Ammon's horn (tissue), 1 donor: ENCODE results near the gene SNX11.
A peak's percentile ranks its signal among the peaks of the same experiment; 100 is the strongest.

Source experiments
- DNase-seq: peaks from one replicate; pipeline ENCODE4 v3.0.0-alpha.2; 2016; ENCODE audit warnings: low spot score

Gene SNX11

GRCh38 chr17:48095611-48096010 lies 12.0 kb upstream of the SNX11 start:
- no peak for DNase-seq

- no peak for DNase-seq
Measured at GRCh38 chr17:48100160-48100559, 7.4 kb upstream of the SNX11 start.

DNA sequence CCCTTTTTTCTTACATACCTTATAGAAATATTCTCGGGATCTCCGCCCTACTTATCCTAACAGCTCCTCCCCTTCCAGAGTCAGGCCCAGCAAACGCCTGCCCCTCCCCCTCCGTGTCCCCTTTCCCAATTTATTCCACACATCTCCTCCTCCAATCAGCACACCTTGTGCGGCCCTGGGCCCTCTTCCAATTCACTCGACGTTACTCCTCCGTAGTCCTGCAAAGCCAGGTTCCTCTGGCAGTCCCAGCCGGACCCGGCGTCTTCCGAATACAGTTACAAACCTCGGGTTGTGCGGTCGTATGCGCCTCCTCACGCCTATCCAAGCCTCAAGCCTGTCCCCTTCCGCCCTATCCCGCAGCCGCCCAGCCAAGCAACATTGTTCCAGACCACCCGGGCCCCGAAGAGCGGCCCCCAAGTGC lies 7.0 kb upstream of the SNX11 start:
- peak; percentile 36 for DNase-seq

- DNase-seq = peak; percentile 96
Measured at GRCh38 chr17:48101012-48101720, 6.4 kb upstream of the SNX11 start, which contains the start of gene CBX1. Gene CBX1 (minus strand): TSS chr17:48101478. CDS start chr17:48077004, 24,474 bp downstream.

DNA sequence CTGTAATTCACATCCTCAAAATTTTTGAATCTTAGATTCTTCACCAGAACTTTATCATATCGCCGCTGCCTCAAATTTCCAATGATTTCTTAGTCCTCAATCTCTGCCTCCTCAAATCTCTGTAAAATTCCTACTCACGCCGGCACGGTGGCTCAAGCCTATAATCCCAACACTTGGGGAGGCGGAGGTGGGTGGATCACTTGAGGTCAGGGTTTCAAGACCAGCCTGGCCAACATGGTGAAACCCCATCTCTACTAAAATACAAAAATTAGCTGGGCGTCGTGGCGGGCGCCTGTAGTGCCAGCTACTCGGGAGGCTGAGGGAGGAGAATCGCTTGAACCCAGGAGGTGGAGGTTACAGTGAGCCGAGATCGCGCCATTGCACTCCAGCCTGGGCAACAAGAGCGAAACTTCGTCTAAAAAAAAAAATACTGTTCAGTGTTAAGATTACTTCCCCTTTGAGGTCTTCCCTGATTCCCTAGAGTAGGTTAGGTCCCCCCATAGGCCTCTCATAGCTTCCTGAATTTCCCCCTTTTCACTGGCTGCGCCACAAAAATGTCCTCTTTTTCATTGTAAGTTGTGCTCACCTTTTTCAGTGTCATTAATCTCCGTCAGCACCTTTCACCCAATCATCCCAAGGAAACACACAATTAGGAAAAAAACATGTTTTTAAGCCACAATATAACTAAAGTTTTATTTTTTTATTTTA lies 5.4 kb upstream of the SNX11 start:
- no peak for DNase-seq

DNA sequence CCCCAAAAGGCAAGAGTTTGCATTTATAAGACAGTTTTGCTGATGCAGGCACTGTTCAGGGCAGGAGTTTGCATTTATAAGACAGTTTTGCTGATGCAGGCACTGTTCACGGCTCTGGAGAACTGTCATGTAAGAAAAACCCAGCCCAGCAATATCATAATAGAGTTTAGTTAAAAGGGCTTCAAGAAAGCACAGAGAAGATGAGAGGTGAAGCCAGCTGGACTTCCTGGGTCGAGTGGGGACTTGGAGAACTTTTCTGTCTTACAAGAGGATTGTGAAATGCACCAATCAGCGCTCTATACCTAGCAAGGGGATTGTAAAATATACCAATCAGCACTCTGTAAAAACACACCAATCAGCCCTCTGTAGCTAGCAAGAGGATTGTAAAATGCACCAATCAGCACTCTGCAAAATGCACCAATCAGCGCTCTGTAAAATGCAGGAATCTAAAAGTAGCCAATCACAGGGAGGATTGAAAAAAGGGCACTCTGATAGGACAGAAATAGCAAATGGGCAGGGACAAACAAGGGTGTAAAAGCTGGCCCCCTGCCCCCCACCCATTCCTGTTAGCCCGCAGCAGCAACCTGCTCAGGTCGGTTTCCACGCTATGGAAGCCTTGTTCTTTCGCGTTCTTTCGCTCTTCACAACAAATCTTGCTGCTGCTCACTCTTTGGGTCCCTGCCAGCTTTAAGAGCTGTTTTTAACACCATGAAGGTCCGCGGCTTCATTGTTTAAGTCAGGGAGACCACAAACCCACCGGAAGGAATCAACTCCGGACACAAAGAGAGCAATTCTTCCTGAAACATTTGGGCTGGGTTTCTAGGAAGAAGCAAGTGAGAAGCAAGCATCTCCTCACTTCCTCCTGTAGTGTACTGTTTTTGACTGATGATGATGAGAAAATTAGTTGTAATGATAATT lies 4.5 kb upstream of the SNX11 start:
- DNase-seq = peak; percentile 37

- DNase-seq = no peak
Measured at GRCh38 chr17:48104440-48104839, 3.1 kb upstream of the SNX11 start.

DNA sequence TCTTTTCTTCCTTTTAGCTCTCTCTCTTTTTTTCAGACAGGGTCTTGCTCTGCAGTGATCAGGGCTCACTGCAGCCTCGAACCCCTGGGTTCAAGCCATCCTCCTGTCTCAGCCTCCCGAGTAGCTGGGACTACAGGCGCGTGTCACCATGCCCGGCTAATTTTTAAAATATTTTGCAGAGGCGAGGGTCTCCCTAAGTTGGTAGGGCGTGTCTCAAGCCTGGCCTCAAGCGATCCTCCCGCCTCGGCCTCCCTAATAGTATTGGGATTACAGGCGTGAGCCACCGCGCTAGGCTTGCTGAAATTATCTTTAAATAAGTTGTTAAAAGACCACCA lies 797 bp upstream of the SNX11 start:
- no peak for DNase-seq

DNA sequence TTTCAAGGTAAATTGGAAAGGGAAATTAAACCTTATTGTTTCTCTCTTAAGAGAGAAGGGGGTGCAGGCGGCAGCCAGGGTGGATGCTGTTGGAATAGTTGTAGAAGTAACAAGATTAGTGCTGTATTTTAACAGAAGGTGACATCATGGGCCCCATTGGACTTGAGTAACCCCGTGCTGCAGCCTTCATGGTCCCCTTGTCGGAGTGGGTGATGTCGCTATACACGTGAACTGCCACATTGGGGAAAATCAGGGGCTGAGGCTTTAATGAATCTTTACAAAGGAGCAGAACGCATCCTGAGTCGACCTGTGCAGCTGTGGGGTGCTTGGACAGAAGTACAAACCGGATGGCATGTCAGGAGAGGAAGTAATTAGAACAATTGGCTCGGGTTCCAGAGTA lies 3.2 kb downstream of the SNX11 start:
- no peak for DNase-seq

DNA sequence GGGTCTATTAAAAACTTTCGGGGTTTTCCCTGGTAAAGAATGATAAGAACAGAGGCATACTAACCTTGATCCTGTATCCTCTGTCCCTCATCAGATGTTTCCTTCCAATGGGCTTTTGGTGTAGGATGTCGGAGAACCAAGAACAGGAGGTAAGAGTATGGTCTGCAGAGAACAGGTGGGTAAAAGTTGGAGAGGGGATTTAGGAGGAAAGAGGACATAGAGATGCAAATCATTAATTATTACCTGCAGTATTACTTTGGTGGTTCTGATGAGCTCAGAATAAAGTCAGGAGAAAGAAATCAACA lies 4.3 kb downstream of the SNX11 start:
- no peak for DNase-seq

- DNase-seq = peak; percentile 65
Measured at GRCh38 chr17:48113201-48113676, 5.7 kb downstream of the SNX11 start.

- DNase-seq = peak; percentile 80
Measured at GRCh38 chr17:48121923-48122664, 14.5 kb downstream of the SNX11 start.

DNA sequence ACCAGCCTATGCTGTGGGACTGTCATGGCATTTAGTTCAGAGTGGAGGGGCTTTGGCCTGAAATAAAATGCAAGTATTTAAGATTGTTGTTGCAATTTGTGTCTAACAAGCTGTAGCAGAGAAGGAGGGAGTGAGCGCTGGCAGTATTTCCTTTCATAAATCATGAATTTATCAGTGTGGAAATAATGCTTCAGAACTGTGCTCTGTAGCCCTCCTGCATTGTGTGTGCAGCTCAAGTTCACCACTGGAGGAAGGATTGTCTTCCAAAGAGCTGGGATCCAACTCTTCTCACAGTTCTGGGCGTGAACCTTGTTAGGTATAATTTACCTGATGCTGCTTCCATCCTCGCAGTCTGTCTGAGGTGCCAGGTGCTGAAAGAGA lies 15.1 kb downstream of the SNX11 start:
- DNase-seq = no peak

DNA sequence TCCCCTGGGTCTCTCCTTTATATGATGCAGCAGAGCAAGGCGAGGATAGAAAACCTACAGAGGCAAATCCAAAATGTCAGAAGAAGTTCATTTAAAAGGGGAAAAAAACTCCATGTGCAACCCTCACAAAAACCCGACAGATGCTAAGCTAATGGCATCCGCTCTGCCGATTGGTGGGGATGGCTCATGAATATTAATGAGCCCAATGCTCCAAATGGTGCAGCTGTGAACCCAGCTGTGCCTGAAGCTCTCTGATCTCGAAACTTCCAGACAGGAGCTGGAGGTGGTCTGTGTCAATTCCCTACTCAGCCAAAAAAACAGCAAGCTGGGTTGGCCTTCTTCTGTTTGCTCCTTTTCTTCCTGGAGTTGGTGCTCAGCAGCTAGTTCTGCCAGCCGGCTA lies 15.5 kb downstream of the SNX11 start:
- DNase-seq = peak; percentile 87

DNA sequence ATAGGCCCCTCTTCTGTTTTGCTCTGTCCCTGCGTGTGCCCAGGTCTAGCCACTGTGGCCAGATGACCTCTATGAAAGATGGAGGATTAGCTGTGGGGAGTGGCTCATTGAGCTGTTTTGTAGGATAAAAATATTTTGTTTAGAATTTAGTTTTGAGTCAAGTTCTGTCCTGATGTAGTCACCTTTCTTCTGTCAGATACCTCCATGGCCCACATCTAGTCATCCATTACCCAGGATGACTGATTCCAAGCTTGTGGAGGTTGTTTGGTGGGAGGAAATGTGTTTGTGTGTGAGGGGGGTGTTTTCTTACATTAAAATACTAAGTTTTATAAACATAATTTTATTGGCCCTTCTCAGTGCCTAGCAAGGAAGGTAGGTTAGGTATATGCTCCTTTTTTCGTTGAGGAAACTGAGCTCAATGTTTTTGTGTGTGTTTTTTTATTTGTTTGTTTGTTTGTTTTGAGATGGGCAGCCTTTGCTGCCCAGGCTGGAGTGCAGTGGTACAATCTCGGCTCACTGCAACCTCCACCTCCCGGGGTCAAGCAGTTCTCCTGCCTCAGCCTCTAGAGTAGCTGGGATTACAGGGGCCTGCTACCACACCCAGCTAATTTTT lies 16.3 kb downstream of the SNX11 start:
- no peak for DNase-seq

DNA sequence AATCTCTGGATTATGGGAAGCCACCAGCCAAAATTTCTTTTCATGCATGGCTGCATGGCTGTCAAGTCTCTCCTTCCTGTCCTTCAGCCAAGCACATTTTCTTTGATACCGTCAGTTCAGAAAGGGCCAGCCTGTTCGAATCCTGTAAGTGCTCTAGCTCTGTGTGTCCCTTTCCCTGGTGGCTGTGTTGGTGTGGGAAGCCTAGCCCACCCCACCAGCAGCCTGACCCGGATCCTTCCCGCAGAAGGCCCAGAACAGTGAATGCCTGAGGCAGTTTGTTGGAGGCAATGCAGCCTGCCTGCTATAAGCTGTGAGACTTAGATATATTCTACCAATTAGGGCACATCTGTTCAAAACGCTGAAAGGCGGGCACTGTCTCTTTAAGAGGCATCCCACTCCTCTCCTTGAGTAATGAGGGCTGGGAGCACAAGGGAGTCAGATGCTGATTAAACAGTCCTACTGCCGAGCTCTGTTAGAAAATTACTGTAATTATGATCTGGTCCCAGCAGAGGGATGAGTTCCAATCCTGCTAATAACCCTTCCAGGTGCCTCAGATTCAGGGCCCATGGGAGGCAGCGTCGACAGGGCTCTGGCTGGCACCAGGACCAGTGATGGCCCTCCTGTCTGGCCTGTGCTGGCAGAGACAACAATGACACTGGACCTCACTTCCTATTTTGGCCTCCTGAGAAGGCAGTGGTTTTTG lies 18.4 kb downstream of the SNX11 start:
- DNase-seq = no peak

DNA sequence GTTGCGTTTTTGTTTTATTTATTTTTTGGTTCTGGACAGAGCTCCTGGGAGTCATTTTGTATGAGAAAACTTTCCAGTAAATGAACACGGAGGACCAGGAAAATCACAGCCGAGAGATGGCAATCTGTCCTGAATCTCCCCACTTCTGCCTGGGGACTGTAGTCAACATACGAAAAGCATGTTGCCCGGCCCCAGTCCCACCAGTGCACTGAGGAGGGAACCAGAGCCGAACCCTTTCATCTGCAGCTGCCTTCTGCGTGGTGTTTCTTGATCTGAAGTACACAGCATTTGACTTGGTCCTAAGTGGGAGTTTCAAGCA lies 18.9 kb downstream of the SNX11 start:
- DNase-seq = no peak

DNA sequence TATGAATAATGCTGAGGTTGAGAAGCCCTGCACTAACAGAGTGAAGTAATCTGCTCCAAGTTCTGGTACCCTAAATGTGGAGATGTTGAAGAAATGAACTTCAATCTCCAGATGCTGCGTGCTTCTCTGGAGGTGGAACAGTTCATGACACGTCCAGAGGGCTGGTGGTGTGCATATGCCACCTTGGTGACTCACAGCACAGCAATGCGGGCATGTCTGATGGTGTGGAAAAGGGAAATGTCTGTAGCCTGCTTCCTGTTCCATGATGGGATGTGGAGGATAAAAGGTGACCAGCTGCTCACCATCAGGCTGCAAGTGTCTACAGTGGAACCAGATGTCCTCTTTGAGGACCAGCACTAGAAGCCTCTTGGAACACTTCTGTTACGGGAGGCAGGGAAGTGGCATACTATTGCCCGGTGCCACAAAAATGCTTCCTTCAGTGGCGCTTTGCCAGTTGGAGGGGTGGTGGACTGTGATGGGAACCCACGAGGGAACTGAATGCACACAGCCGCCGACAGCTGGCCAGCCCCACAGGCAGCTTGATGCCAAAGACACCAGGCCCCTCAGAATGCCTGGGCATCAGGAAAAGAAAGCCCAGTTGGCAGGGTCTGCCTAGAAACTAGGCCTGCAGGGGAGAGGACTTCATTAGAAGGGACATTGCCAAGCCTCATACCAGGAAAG lies 19.9 kb downstream of the SNX11 start:
- peak; percentile 35 for DNase-seq

DNA sequence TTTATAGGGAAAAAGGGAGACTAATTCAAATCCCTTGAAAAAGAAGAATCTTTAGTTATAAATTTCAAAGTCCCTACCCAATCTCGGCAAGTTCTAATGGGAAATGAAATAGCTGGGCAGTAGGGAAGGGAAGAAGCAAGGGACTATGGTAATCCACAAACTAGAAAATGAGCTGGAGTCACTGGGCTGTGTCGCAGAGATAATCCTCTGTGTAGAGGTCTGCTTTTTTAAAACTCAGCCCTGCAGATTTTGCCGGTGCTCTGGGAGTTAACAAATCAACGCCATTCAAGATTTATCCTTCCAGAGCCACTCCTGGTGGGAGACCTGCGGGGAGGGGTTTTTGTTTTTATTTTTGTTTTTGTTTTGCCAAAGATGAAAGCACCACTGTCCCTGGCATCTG lies 20.8 kb downstream of the SNX11 start:
- no peak for DNase-seq

GRCh38 chr17:48129981-48130380 lies 22.4 kb downstream of the SNX11 start:
- DNase-seq = no peak
